ENCODE data around the gene GSTM4.
"Not testable (repeated sequence)": the region's sequence is repeated elsewhere in the genome, so short reads cannot be mapped to it uniquely, and the experiment has no call there.

The GSTM4 gene

GRCh38 chr1:109671067-109671466 lies 15.2 kb downstream of the GSTM4 start:
- in situ Hi-C loops (cut with MboI; ENCODE audit: low sequenced_read_pairs, unreplicated experiment), result no loop called here
- TF ChIP-seq CTCF (IDR thresholded peaks at IDR 0.05; ENCODE audit: borderline replicate concordance, control extremely low read depth, extremely low read depth, insufficient read depth, missing control alignments), result no peak

GRCh38 chr1:109673861-109674260 lies 18.0 kb downstream of the GSTM4 start:
- DNase-seq (ENCODE audit: low spot score); in situ Hi-C loops (cut with MboI; ENCODE audit: low sequenced_read_pairs, unreplicated experiment): not testable (repeated sequence)

More at GRCh38 chr1:109671067-109671466, 15.2 kb downstream of the GSTM4 start:
- DNase-seq (ENCODE audit: low spot score), result no peak

GRCh38 chr1:109676683-109677381 lies 20.9 kb downstream of the GSTM4 start:
- DNase-seq (ENCODE audit: low spot score); in situ Hi-C loops (cut with MboI; ENCODE audit: low sequenced_read_pairs, unreplicated experiment): not testable (repeated sequence)

DNA sequence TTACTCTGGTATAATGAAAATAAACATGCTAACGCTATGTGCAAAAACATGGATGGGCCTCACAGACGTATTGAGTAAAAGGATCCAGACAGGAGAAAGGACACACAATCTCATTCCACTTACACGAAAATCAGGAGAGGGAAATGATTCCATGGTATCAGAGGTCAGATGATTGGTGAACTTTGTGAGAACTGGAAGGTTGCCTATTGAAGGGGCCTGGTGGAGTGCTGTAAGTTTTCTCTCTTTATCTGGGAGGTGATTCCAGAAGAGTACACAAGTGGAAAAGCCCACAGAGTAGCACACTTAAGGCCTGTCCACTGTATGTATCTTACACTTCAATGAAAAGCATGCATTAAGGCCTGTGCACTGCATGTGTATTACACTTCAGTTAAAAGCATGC lies 21.6 kb downstream of the GSTM4 start:
- in situ Hi-C loops (cut with MboI; ENCODE audit: low sequenced_read_pairs, unreplicated experiment), result no loop called here

DNA sequence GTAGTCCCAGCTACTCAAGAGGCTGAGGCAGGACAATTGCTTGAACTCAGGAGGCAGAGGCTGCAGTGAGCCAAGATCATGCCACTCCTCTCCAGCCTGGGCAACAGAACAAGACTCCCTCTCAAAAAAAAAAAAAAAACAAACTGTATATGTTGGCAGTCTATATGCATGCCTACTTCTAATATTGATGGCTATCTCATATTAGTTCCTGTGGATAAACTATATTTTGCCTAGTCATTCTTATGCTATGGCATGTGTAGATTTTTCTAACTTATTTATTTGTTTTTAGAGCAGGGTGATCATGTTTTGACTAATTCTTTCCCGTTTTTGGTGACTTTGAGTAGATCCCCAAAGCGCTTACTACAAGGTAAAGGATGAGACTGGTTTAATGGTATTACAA lies 22.7 kb downstream of the GSTM4 start:
- DNase-seq (ENCODE audit: low spot score); in situ Hi-C loops (cut with MboI; ENCODE audit: low sequenced_read_pairs, unreplicated experiment): not testable (repeated sequence)

More for the DNA sequence above, 21.6 kb downstream of the GSTM4 start:
- no peak for TF ChIP-seq CTCF (IDR thresholded peaks at IDR 0.05; ENCODE audit: borderline replicate concordance, control extremely low read depth, extremely low read depth, insufficient read depth, missing control alignments)
- no peak for DNase-seq (ENCODE audit: low spot score)

GRCh38 chr1:109684777-109685176 lies 28.9 kb downstream of the GSTM4 start:
- DNase-seq (ENCODE audit: low spot score); in situ Hi-C loops (cut with MboI; ENCODE audit: low sequenced_read_pairs, unreplicated experiment): not testable (repeated sequence)

DNA sequence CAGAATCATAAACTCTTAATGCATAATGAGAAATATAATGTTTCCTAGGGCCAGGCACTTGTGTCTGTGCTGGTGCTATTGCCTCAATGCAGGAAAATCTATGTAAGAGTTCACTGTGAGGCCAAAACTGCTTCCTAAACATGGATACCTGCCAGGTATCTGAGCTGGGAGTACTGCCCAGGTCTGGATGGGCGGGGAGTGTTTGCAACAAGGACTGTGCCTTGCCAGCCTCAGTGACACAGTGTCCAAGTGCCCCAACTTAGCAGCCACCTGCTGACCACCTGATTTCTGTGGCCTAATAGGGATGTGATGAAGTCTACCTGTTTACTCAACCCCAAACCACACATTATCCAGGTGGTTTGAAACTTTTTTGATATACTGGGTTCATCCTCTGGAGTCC lies 29.5 kb downstream of the GSTM4 start:
- in situ Hi-C loops (cut with MboI; ENCODE audit: low sequenced_read_pairs, unreplicated experiment); DNase-seq (ENCODE audit: low spot score): not testable (repeated sequence)

DNA sequence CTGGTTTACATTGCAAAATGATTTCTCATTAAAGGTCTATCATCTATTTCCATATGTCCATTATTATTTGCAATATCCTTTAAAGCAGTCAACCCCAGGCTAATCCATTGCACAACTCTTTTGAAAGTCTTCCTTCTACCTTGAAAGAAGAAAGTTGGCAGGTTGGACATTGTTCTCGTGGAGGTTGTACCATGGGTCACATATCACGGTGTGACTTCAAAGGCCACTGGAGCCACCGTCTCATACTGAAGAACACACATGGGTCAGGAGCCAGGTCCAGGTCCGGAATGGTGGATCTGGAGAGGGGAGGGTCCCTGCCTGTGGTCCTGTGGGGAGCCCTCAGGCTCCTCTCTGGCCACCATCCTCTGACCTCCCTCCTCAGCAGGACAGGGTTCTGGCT lies 30.0 kb downstream of the GSTM4 start:
- in situ Hi-C loops (cut with MboI; ENCODE audit: low sequenced_read_pairs, unreplicated experiment); DNase-seq (ENCODE audit: low spot score): not testable (repeated sequence)

GRCh38 chr1:109687109-109687508 lies 31.2 kb downstream of the GSTM4 start:
- in situ Hi-C loops (cut with MboI; ENCODE audit: low sequenced_read_pairs, unreplicated experiment); DNase-seq (ENCODE audit: low spot score): not testable (repeated sequence)

GRCh38 chr1:109687641-109688499 lies 32.0 kb downstream of the GSTM4 start, which contains the start of gene GSTM1:
Gene GSTM1, plus strand, starts transcription at chr1:109687817. Its CDS starts 57 bp downstream, at chr1:109687874.
- no peak for TF ChIP-seq CTCF (IDR thresholded peaks at IDR 0.05; ENCODE audit: borderline replicate concordance, control extremely low read depth, extremely low read depth, insufficient read depth, missing control alignments)
- DNase-seq (ENCODE audit: low spot score), result no peak
- in situ Hi-C loops (cut with MboI; ENCODE audit: low sequenced_read_pairs, unreplicated experiment), result no loop called here

All from GM13976 (cell line).